HCT116 (cell line): Measurements from ENCODE around the gene KRTAP4-5. TPM values are rescaled to one million over a fixed set of nuclear protein-coding genes. Genes with fewer than 3 reads are reported as not detected.
"Not testable (repeated sequence)": the region's sequence is repeated elsewhere in the genome, so short reads cannot be mapped to it uniquely, and the experiment has no call there.

ENCODE experiments used
- ATAC-seq: fragments of 200-7000 bp; cut with Tn5 transposase; 2 replicates; pipeline ENCODE4 v1.9.1; 2020; ENCODE audit warnings: mild to moderate bottlenecking, moderate library complexity
- BruUV-seq: library from RNA; stranded (reverse); fragments of 400-500 nt; replicated peaks from 2 replicates; lab custom pipeline; 2021; lab: Mats Ljungman, UMichigan
- CTCF ChIA-PET: fragments of 300-600 bp; sonication (Branson Sonifier 250); formaldehyde crosslinking; loops from one replicate; lab custom pipeline; 2021; ENCODE audit warnings: antibody characterized with exemption; lab: Charles Lee
- POLR2A ChIA-PET: fragments of 300-600, 350-600 bp; sonication (Branson Sonifier 250); formaldehyde crosslinking; loops from one replicate; lab custom pipeline; 2021; ENCODE audit warnings: antibody characterized with exemption; lab: Charles Lee
- RAD21 ChIA-PET, 2 experiments: fragments of 300-600 bp; sonication (Branson Sonifier 250); formaldehyde crosslinking; loops; one replicate each; lab custom pipeline; 2023; ENCODE audit warnings: low total read pairs in 2 of 2; ENCODE audit not compliant: uncharacterized antibody in 2 of 2, unreplicated experiment in 2 of 2, low non-redundant PET in 1 of 2; lab: Charles Lee
- DNase-seq: peaks from one replicate; pipeline ENCODE4 v3.0.0-alpha.2; 2010; ENCODE audit warnings: low read depth, low spot score
- H2AFZ ChIP-seq: fragments of 200-600 bp; shearing (Covaris generic), sonication (generic); 2 replicates; pipeline ENCODE4 v1.6.1; 2017; ENCODE audit warnings: low read depth, mixed run types, mixed read lengths, antibody characterized with exemption, low read length; ENCODE audit not compliant: poor library complexity, severe bottlenecking
- H3K27ac ChIP-seq: 2 replicates; pipeline ENCODE4 v1.5.1; 2012; ENCODE audit warnings: low read depth, low read length
- H3K27me3 ChIP-seq: fragments of 200-600 bp; sonication (generic); 2 replicates; pipeline ENCODE4 v1.6.1; 2016; ENCODE audit warnings: mixed run types, low read length, mixed read lengths; ENCODE audit not compliant: insufficient read depth
- H3K36me3 ChIP-seq, 2 experiments: fragments of 200-500 bp in 1 of 2; fragments of 200-600 bp in 1 of 2; sonication (Bioruptor generic) in 1 of 2; sonication (generic) in 1 of 2; 2 replicates each; pipeline versions ENCODE4 v1.5.1 to v1.6.1; 2014 to 2016; ENCODE audit warnings: low read length in 2 of 2, inconsistent platforms in 1 of 2, mixed read lengths in 1 of 2, mixed run types in 1 of 2; ENCODE audit not compliant: insufficient read depth in 2 of 2, control insufficient read depth in 1 of 2
- H3K4me1 ChIP-seq, 2 experiments: fragments of 200-600 bp in 1 of 2; sonication (generic) in 1 of 2; 2 replicates each; pipeline versions ENCODE4 v1.5.1 to v1.6.1; 2012 to 2017; ENCODE audit warnings: low read length in 2 of 2, inconsistent platforms in 1 of 2, mild to moderate bottlenecking in 1 of 2, mixed read lengths in 1 of 2, mixed run types in 1 of 2, moderate library complexity in 1 of 2; ENCODE audit not compliant: insufficient read depth in 2 of 2, control insufficient read depth in 1 of 2
- H3K4me2 ChIP-seq: fragments of 200-600 bp; sonication (generic); 2 replicates; pipeline ENCODE4 v1.6.1; 2017; ENCODE audit warnings: mixed run types, low read length, mixed read lengths
- H3K4me3 ChIP-seq, 2 experiments: fragments of 200-600 bp in 1 of 2; sonication (generic) in 1 of 2; replicated peaks in 1 of 2; 2 replicates each; pipeline ENCODE4 v1.5.1; 2011 to 2016; ENCODE audit warnings: low read length in 2 of 2, control low read depth in 1 of 2, low read depth in 1 of 2, mild to moderate bottlenecking in 1 of 2, mixed read lengths in 1 of 2, mixed run types in 1 of 2
- H3K79me2 ChIP-seq: fragments of 200-600 bp; sonication (generic); 2 replicates; pipeline ENCODE4 v1.6.1; 2017; ENCODE audit warnings: mild to moderate bottlenecking, mixed run types, low read length, moderate library complexity, mixed read lengths; ENCODE audit not compliant: insufficient read depth
- H3K9ac ChIP-seq: fragments of 200-600 bp; sonication (generic); 2 replicates; pipeline ENCODE4 v1.6.1; 2016; ENCODE audit warnings: low read length, mixed read lengths
- H3K9me2 ChIP-seq: fragments of 200-600 bp; sonication (generic), shearing (Covaris generic); 2 replicates; pipeline ENCODE4 v1.6.1; 2017; ENCODE audit warnings: mixed run types, mild to moderate bottlenecking, moderate library complexity; ENCODE audit not compliant: insufficient read depth
- H3K9me3 ChIP-seq, 2 experiments: fragments of 200-500 bp in 1 of 2; fragments of 200-600 bp in 1 of 2; sonication (Bioruptor generic) in 1 of 2; sonication (generic) in 1 of 2; 2 replicates each; pipeline ENCODE4 v1.6.1; 2014 to 2017; ENCODE audit warnings: low read length in 2 of 2, mixed read lengths in 2 of 2, inconsistent platforms in 1 of 2, low read depth in 1 of 2, mild to moderate bottlenecking in 1 of 2, mixed run types in 1 of 2, moderate library complexity in 1 of 2; ENCODE audit not compliant: control insufficient read depth in 1 of 2, insufficient read depth in 1 of 2
- H4K20me1 ChIP-seq: fragments of 200-600 bp; sonication (generic), shearing (Covaris generic); 2 replicates; pipeline ENCODE4 v1.6.1; 2017; ENCODE audit warnings: mixed run types, mild to moderate bottlenecking, moderate library complexity; ENCODE audit not compliant: insufficient read depth
- POLR2A ChIP-seq: IDR thresholded peaks from 2 replicates; pipeline ENCODE4 v1.7.0; 2011; ENCODE audit warnings: borderline replicate concordance; ENCODE audit not compliant: insufficient read depth, insufficient read length; ENCODE audit errors: extremely low read depth
- SIN3A ChIP-seq: IDR thresholded peaks from 2 replicates; pipeline ENCODE4 v1.6.1; 2012; ENCODE audit warnings: low read depth
- YY1 ChIP-seq: IDR thresholded peaks from 2 replicates; pipeline ENCODE4 v1.6.1; 2011; ENCODE audit warnings: low read length, low read depth, moderate library complexity, mild to moderate bottlenecking; ENCODE audit not compliant: insufficient replicate concordance; ENCODE audit errors: extremely low read depth
- ZFX ChIP-seq: fragments of 450-650 bp; IDR thresholded peaks from 2 replicates; pipeline ENCODE4 v1.6.1; 2017
- intact Hi-C: fragments of 100-400 bp; cut with micrococcal nuclease; formaldehyde crosslinking; loops from 2 replicates; pipeline ENCODE4 v1.10.0; 2022
- total RNA-seq: library from RNA; stranded (reverse); gene quantifications from one replicate; pipeline ENCODE4 v1.2.1, GENCODE V29; 2021; ENCODE audit not compliant: unreplicated experiment
- TF ChIP-seq, protein P1 (sequence below): IDR thresholded peaks from 2 replicates; pipeline ENCODE4 v1.6.1; 2012; ENCODE audit warnings: low read depth

The KRTAP4-5 gene
- total RNA-seq, 1 experiment from 2014 or later, result not detected

DNA sequence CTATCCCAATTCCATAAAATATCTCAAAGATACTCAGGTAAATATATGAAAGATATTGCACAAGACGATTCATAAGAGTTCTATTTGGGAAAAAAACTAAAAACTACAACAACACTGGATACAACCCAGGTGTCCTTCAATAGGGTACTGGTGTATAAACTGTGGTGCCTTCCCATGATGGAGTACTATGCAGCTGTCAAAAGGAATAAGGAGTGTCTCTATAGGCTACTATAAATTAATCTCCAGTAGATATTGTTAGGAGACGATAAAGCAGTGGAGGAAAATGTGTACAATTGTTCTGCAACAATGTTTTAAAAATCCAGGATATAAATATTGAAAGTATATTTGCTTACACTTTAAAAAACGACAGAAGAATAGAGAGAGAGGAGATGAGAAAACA is 23.2 kb downstream of the KRTAP4-5 start:
- CTCF ChIA-PET, result no interaction called here
- BruUV-seq, result no TSS peak
- no peak overlapping the region for H3K27ac ChIP-seq
- no peaks in the 10 kb centered on the region for H3K9me2 ChIP-seq
- H3K4me1 ChIP-seq, result peaks cover 0 to 39% of the 10 kb centered on the region in 2 experiments; a peak in 2 of 4 replicates
- RAD21 ChIA-PET, result no interaction called here
- TF ChIP-seq, protein P1, sequence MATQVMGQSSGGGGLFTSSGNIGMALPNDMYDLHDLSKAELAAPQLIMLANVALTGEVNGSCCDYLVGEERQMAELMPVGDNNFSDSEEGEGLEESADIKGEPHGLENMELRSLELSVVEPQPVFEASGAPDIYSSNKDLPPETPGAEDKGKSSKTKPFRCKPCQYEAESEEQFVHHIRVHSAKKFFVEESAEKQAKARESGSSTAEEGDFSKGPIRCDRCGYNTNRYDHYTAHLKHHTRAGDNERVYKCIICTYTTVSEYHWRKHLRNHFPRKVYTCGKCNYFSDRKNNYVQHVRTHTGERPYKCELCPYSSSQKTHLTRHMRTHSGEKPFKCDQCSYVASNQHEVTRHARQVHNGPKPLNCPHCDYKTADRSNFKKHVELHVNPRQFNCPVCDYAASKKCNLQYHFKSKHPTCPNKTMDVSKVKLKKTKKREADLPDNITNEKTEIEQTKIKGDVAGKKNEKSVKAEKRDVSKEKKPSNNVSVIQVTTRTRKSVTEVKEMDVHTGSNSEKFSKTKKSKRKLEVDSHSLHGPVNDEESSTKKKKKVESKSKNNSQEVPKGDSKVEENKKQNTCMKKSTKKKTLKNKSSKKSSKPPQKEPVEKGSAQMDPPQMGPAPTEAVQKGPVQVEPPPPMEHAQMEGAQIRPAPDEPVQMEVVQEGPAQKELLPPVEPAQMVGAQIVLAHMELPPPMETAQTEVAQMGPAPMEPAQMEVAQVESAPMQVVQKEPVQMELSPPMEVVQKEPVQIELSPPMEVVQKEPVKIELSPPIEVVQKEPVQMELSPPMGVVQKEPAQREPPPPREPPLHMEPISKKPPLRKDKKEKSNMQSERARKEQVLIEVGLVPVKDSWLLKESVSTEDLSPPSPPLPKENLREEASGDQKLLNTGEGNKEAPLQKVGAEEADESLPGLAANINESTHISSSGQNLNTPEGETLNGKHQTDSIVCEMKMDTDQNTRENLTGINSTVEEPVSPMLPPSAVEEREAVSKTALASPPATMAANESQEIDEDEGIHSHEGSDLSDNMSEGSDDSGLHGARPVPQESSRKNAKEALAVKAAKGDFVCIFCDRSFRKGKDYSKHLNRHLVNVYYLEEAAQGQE, result no peak
- TF ChIP-seq SIN3A (no peak), ZFX (no peak)
- TF ChIP-seq, all 23 proteins: peak for 0
- no peaks in the 10 kb centered on the region for H3K27me3 ChIP-seq
- intact Hi-C loops, result no loop called here
- H2AFZ ChIP-seq, result no peak overlapping the region
- POLR2A ChIA-PET, result no interaction called here
- no peaks in the 10 kb centered on the region for H3K79me2 ChIP-seq
- H3K36me3 ChIP-seq, result peaks cover 0 to 9% of the 10 kb centered on the region in 2 experiments; a peak in 1 of 4 replicates
- H4K20me1 ChIP-seq, result no peaks in the 10 kb centered on the region
- peaks cover 0 to 19% of the 10 kb centered on the region in 2 experiments; a peak in 1 of 4 replicates for H3K9me3 ChIP-seq
- DNase-seq (no peak), ATAC-seq (no peak)
- H3K4me2 ChIP-seq, result no peak overlapping the region
- no peak overlapping the region for H3K4me3 ChIP-seq
- no peak overlapping the region for H3K9ac ChIP-seq

DNA sequence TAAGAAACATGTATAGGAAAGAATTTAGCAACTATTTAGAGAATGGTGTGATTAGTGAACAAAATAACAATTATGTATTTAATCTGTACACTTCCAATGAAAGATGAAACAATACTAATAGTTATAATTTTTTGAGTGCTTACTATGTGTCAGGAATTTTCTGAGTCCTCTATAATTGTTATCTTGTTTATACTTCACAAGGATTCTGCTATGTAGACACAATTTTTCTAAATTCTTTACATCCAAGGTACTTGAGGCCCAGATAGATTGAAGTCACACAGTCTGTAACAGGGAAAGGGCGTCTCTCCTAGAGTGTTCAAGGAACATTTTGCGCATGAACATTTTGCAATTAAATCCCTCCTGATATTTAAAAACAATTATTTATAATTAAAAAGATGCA is 24.6 kb downstream of the KRTAP4-5 start:
- peak overlapping the region; percentile 2; the same call in 1 of the 2 replicates for H3K27ac ChIP-seq
- CTCF ChIA-PET, result no interaction called here
- RAD21 ChIA-PET, result no interaction called here
- no peak overlapping the region for H3K9ac ChIP-seq
- intact Hi-C loops, result no loop called here
- H3K79me2 ChIP-seq, result no peaks in the 10 kb centered on the region
- H3K4me1 ChIP-seq, result peaks cover 0 to 27% of the 10 kb centered on the region in 2 experiments; a peak in 2 of 4 replicates
- DNase-seq (no peak), ATAC-seq (no peak)
- BruUV-seq, result no TSS peak
- H2AFZ ChIP-seq, result no peak overlapping the region
- H3K4me3 ChIP-seq, result no peak overlapping the region
- H3K36me3 ChIP-seq, result peaks cover 0 to 3% of the 10 kb centered on the region in 2 experiments; a peak in 1 of 4 replicates
- POLR2A ChIA-PET, result no interaction called here
- H3K27me3 ChIP-seq, result no peaks in the 10 kb centered on the region
- no peaks in the 10 kb centered on the region for H4K20me1 ChIP-seq
- peaks cover 0 to 14% of the 10 kb centered on the region in 2 experiments; a peak in 1 of 4 replicates for H3K9me3 ChIP-seq
- TF ChIP-seq YY1 (no peak), ZFX (no peak), POLR2A (no peak)
- no peaks in the 10 kb centered on the region for H3K9me2 ChIP-seq
- H3K4me2 ChIP-seq, result no peak overlapping the region

DNA sequence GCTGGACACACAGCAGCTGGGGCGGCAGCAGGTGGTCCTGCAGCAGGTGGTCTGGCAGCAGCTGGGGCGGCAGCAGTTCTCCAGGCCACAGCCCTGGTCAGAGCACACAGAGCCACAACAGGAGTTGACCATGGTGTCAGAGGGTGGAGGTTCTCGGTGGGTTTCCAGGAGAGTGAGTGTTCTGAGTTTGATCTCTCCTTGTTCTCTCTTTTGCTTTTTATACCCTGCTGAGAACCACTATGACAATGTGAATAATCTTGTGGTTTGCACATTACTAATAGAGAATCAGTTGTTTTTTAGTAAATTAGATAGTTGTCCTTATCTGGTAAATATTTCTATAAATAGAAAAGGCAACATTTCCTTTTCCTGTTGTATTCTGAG is 25.6 kb downstream of the KRTAP4-5 start, which contains the start of gene KRTAP4-12:
KRTAP4-12 (minus strand) TSS at position 192 of the 381 bp plus-strand sequence; CDS start at position 132, 60 bp downstream.
- H3K4me3 ChIP-seq, H3K27me3 ChIP-seq, RAD21 ChIA-PET, intact Hi-C loops, POLR2A ChIA-PET, H3K9me2 ChIP-seq, BruUV-seq, H3K79me2 ChIP-seq, H3K9ac ChIP-seq, DNase-seq, CTCF ChIA-PET, H2AFZ ChIP-seq, H4K20me1 ChIP-seq, H3K36me3 ChIP-seq, ATAC-seq: not testable (repeated sequence)
- Histone ChIP-seq H3K4me1 (peaks cover 0 to 27% of the 10 kb centered on the region in 2 experiments; a peak in 2 of 4 replicates), H3K4me2 (peak within 1 kb of the TSS; percentile 46), H3K27ac (peak within 1 kb of the TSS; percentile 2), H3K9me3 (peaks cover 0 to 14% of the 10 kb centered on the region in 2 experiments; a peak in 1 of 4 replicates)
